H9 (cell line): Measurements from ENCODE around the gene PITPNM3. TPM values are rescaled to one million over a fixed set of nuclear protein-coding genes. Genes with fewer than 3 reads are reported as not detected.

Experiments
- DNase-seq: peaks from one replicate; pipeline ENCODE4 v3.0.0-alpha.2; 2017
- H2AFZ ChIP-seq: one replicate; pipeline ENCODE4 v1.6.1; 2013; ENCODE audit warnings: mild to moderate bottlenecking, low read length, control low read depth, moderate library complexity
- H2AK5ac ChIP-seq: 2 replicates; pipeline ENCODE4 v1.6.1; 2013; ENCODE audit warnings: low read length, control low read depth, mixed read lengths; ENCODE audit not compliant: insufficient read length
- H2BK120ac ChIP-seq: one replicate; pipeline ENCODE4 v1.6.1; 2013; ENCODE audit warnings: low read depth, mild to moderate bottlenecking, low read length, control low read depth, inconsistent platforms; ENCODE audit not compliant: poor library complexity, severe bottlenecking
- H2BK12ac ChIP-seq: 2 replicates; pipeline ENCODE4 v1.6.1; 2013; ENCODE audit warnings: low read length, control low read depth, mixed read lengths, low read depth; ENCODE audit not compliant: insufficient read length
- H2BK15ac ChIP-seq: 2 replicates; pipeline ENCODE4 v1.6.1; 2013; ENCODE audit warnings: low read depth, low read length, control low read depth
- H2BK20ac ChIP-seq: one replicate; pipeline ENCODE4 v1.6.1; 2013; ENCODE audit warnings: low read depth, mild to moderate bottlenecking, low read length, control low read depth, inconsistent platforms; ENCODE audit not compliant: poor library complexity, severe bottlenecking
- H2BK5ac ChIP-seq: 2 replicates; pipeline ENCODE4 v1.6.1; 2013; ENCODE audit warnings: low read length, control low read depth, mixed read lengths; ENCODE audit not compliant: insufficient read length
- H3K14ac ChIP-seq: 2 replicates; pipeline ENCODE4 v1.6.1; 2013; ENCODE audit warnings: low read length, control low read depth; ENCODE audit not compliant: insufficient read depth
- H3K18ac ChIP-seq: 2 replicates; pipeline ENCODE4 v1.6.1; 2013; ENCODE audit warnings: low read depth, mild to moderate bottlenecking, mixed read lengths, low read length, control low read depth; ENCODE audit not compliant: insufficient read length
- H3K23ac ChIP-seq: 2 replicates; pipeline ENCODE4 v1.6.1; 2013; ENCODE audit warnings: low read length, control low read depth, mixed read lengths, low read depth; ENCODE audit not compliant: insufficient read length
- H3K23me2 ChIP-seq: 2 replicates; pipeline ENCODE4 v1.6.1; 2013; ENCODE audit warnings: low read depth, mild to moderate bottlenecking, mixed read lengths, low read length, control low read depth; ENCODE audit not compliant: insufficient read length, poor library complexity, severe bottlenecking
- H3K27ac ChIP-seq: 2 replicates; pipeline ENCODE4 v1.5.1; 2013; ENCODE audit warnings: low read length, control low read depth, mixed read lengths, low read depth; ENCODE audit not compliant: insufficient read length
- H3K27me3 ChIP-seq: 2 replicates; pipeline ENCODE4 v1.6.1; 2013; ENCODE audit warnings: low read length, control low read depth, inconsistent platforms; ENCODE audit not compliant: insufficient read depth
- H3K4ac ChIP-seq: 2 replicates; pipeline ENCODE4 v1.6.1; 2013; ENCODE audit warnings: low read depth, mild to moderate bottlenecking, control low read depth, inconsistent platforms, low read length, moderate library complexity
- H3K4me1 ChIP-seq: 2 replicates; pipeline ENCODE4 v1.6.1; 2013; ENCODE audit warnings: low read length, control low read depth, inconsistent platforms; ENCODE audit not compliant: insufficient read depth
- H3K4me2 ChIP-seq: 2 replicates; pipeline ENCODE4 v1.6.1; 2013; ENCODE audit warnings: low read length, control low read depth, mixed read lengths; ENCODE audit not compliant: insufficient read length, insufficient read depth
- H3K56ac ChIP-seq: 2 replicates; pipeline ENCODE4 v1.6.1; 2013; ENCODE audit warnings: low read depth, mild to moderate bottlenecking, mixed read lengths, low read length, control low read depth; ENCODE audit not compliant: insufficient read length
- H3K79me1 ChIP-seq: 2 replicates; pipeline ENCODE4 v1.6.1; 2013; ENCODE audit warnings: low read depth, mild to moderate bottlenecking, moderate library complexity, low read length, control low read depth, inconsistent platforms; ENCODE audit not compliant: insufficient read depth, poor library complexity, severe bottlenecking
- H3K79me2 ChIP-seq: 2 replicates; pipeline ENCODE4 v1.6.1; 2013; ENCODE audit warnings: low read length, control low read depth, inconsistent platforms; ENCODE audit not compliant: insufficient read depth
- H3K9ac ChIP-seq: 2 replicates; pipeline ENCODE4 v1.6.1; 2013; ENCODE audit warnings: low read length, control low read depth, mixed read lengths; ENCODE audit not compliant: insufficient read length; ENCODE audit errors: extremely low read depth
- H3K9me3 ChIP-seq: one replicate; pipeline ENCODE4 v1.6.1; 2013; ENCODE audit warnings: low read depth, low read length, inconsistent platforms; ENCODE audit not compliant: control insufficient read depth
- H3T11ph ChIP-seq: one replicate; pipeline ENCODE4 v1.6.1; 2013; ENCODE audit warnings: mild to moderate bottlenecking, low read length, control low read depth, inconsistent platforms
- H4K20me1 ChIP-seq: one replicate; pipeline ENCODE4 v1.6.1; 2013; ENCODE audit not compliant: control insufficient read depth, insufficient read length, insufficient read depth
- H4K5ac ChIP-seq: 2 replicates; pipeline ENCODE4 v1.6.1; 2013; ENCODE audit warnings: low read depth, mild to moderate bottlenecking, mixed read lengths, low read length, control low read depth; ENCODE audit not compliant: insufficient read length
- H4K8ac ChIP-seq: replicated peaks from 2 replicates; pipeline ENCODE4 v1.6.1; 2013; ENCODE audit warnings: low read length, control low read depth, mixed read lengths, low read depth; ENCODE audit not compliant: insufficient read length
- H4K91ac ChIP-seq: 2 replicates; pipeline ENCODE4 v1.6.1; 2013; ENCODE audit warnings: low read depth, mild to moderate bottlenecking, moderate library complexity, mixed read lengths, low read length, control low read depth; ENCODE audit not compliant: insufficient read length
- H3K27ac Mint-ChIP-seq, 3 experiments: 2 replicates in 2 of 3; 3 replicates in 1 of 3; pipeline ENCODE4 v1.8.0; 2020 to 2021; ENCODE audit warnings: mixed read lengths in 3 of 3, mild to moderate bottlenecking in 1 of 3, moderate library complexity in 1 of 3
- H3K27me3 Mint-ChIP-seq: 2 replicates; pipeline ENCODE4 v1.8.0; 2021; ENCODE audit warnings: low read depth, mild to moderate bottlenecking, moderate library complexity, mixed read lengths
- H3K36me3 Mint-ChIP-seq, 3 experiments: 2 replicates in 2 of 3; 3 replicates in 1 of 3; pipeline ENCODE4 v1.8.0; 2020 to 2021; ENCODE audit warnings: low read depth in 3 of 3, mixed read lengths in 3 of 3; ENCODE audit not compliant: insufficient read depth in 1 of 3
- H3K4me1 Mint-ChIP-seq, 2 experiments: 2 replicates each; pipeline ENCODE4 v1.8.0; 2020; ENCODE audit warnings: mixed read lengths in 2 of 2
- H3K4me3 Mint-ChIP-seq, 2 experiments: 2 replicates in 1 of 2; 3 replicates in 1 of 2; pipeline ENCODE4 v1.8.0; 2020 to 2021; ENCODE audit warnings: mild to moderate bottlenecking in 2 of 2, mixed read lengths in 2 of 2, moderate library complexity in 1 of 2
- H3K9me3 Mint-ChIP-seq, 2 experiments: 2 replicates in 1 of 2; 3 replicates in 1 of 2; pipeline ENCODE4 v1.8.0; 2020; ENCODE audit warnings: mild to moderate bottlenecking in 2 of 2, mixed read lengths in 2 of 2, moderate library complexity in 1 of 2
- CTCF ChIP-seq: fragments of 200-600 bp; sonication (generic); conservative IDR thresholded peaks from 3 replicates; pipeline ENCODE4 v1.8.0; 2021; ENCODE audit warnings: antibody characterized with exemption, mild to moderate bottlenecking
- WGBS: extraction: QIAGEN DNeasy Blood & Tissue Kit; methylation state at CpG from one replicate; pipeline ENCODE4 v1.1.7; 2013; ENCODE audit warnings: missing lambda C conversion rate, low lambda C conversion rate, mixed read lengths; ENCODE audit not compliant: insufficient read length; ENCODE audit errors: extremely low coverage; 5-methylcytosine and 5-hydroxymethylcytosine counted together
- total RNA-seq: library from RNA; stranded (reverse); gene quantifications from 2 replicates; pipeline ENCODE4 v1.2.1, GENCODE V29; 2021

The PITPNM3 gene
- total RNA-seq, 1 experiment from 2014 or later = 3.4 TPM

GRCh38 chr17:6494239-6494941 is 62.0 kb downstream of the PITPNM3 start:
- no peak overlapping the region for H3K9ac ChIP-seq
- H3K27me3 ChIP-seq = no peaks in the 10 kb centered on the region
- no CpG with 5 or more reads among the region's 5 CpGs for WGBS
- no peak overlapping the region for H3K14ac ChIP-seq
- H3K36me3 Mint-ChIP-seq = no peaks in the 10 kb centered on the region
- H3K79me1 ChIP-seq = no peaks in the 10 kb centered on the region
- H3K27me3 Mint-ChIP-seq = peaks cover 7% of the 10 kb centered on the region
- no peaks in the 10 kb centered on the region; a peak in 2 of 5 replicates for H3K9me3 Mint-ChIP-seq
- no peak for DNase-seq
- no peak overlapping the region for H3K23ac ChIP-seq
- H4K8ac ChIP-seq = no peak overlapping the region
- H3K4me1 ChIP-seq = peaks cover 8% of the 10 kb centered on the region; the same call in 1 of the 2 replicates
- no peak overlapping the region for H2AFZ ChIP-seq
- TF ChIP-seq CTCF = no peak
- no peak overlapping the region for H3T11ph ChIP-seq
- H3K18ac ChIP-seq = no peak overlapping the region
- no peaks in the 10 kb centered on the region for H3K9me3 ChIP-seq
- H4K91ac ChIP-seq = no peak overlapping the region
- no peak overlapping the region for H3K4me3 Mint-ChIP-seq
- H3K23me2 ChIP-seq = peaks cover 3% of the 10 kb centered on the region
- H2BK12ac ChIP-seq = no peak overlapping the region
- H3K4ac ChIP-seq = no peak overlapping the region
- H3K4me1 Mint-ChIP-seq = peaks cover 64% of the 10 kb centered on the region in 2 experiments
- no peak overlapping the region for H2BK20ac ChIP-seq
- H3K27ac Mint-ChIP-seq = peak overlapping the region in 1 of 3 experiments; percentile 68; a peak in 2 of 7 replicates
- no peak overlapping the region for H4K5ac ChIP-seq
- no peak overlapping the region for H3K27ac ChIP-seq
- H4K20me1 ChIP-seq = no peaks in the 10 kb centered on the region
- H3K4me2 ChIP-seq = no peak overlapping the region
- H2AK5ac ChIP-seq = no peak overlapping the region
- no peak overlapping the region for H2BK15ac ChIP-seq
- H3K79me2 ChIP-seq = no peaks in the 10 kb centered on the region
- no peak overlapping the region for H3K56ac ChIP-seq
- H2BK5ac ChIP-seq = no peak overlapping the region
- H2BK120ac ChIP-seq = no peak overlapping the region
